ENCODE data around the gene ADAMTS9. TPM values are rescaled to one million over a fixed set of nuclear protein-coding genes. Genes with fewer than 3 reads are reported as not detected.

The ADAMTS9 gene
- 1.0 and 1.9 TPM in 2 replicates for total RNA-seq (2011; cell fraction: chromatin; rRNA removed; ENCODE audit: low replicate concordance)
- 0.33 and 1.1 TPM in 2 replicates for total RNA-seq (2011; cell fraction: nucleolus; rRNA removed)
- 0.07 and 0.99 TPM in 2 replicates for total RNA-seq (2011; cell fraction: nucleoplasm; rRNA removed)
- total RNA-seq (2014; rRNA removed), result 0.05 TPM in 1 of 2 replicates, not detected in the other
- total RNA-seq (2014; rRNA removed; fragmentation: Illumina TruSeq; extraction: Trizol), result 0.06 and 0.15 TPM in 2 replicates
- total RNA-seq (2015; rRNA removed; fragmentation: Illumina TruSeq; extraction: Trizol), result 0.15 and 0.22 TPM in 2 replicates
- total RNA-seq (2021), result 0.13 and 0.18 TPM in 2 replicates
- polyA plus RNA-seq (2011; rRNA removed), result 0.32 and 2.9 TPM in 2 replicates
- 0.15 and 2.0 TPM in 2 replicates for polyA plus RNA-seq (2011; cell fraction: cytosol; rRNA removed)
- 1.3 and 6.4 TPM in 2 replicates for polyA plus RNA-seq (2011; cell fraction: nucleus; rRNA removed)
- 0.05 and 0.06 TPM in 2 replicates for polyA plus RNA-seq (2012)
- 0.07 and 0.18 TPM in 2 replicates for polyA plus RNA-seq (2014; fragmentation: Illumina TruSeq; extraction: Trizol)
- polyA plus RNA-seq (2014; fragmentation: Nextera tagmentation; extraction: Ambion mirVana), result not detected
- 0.08 and 0.12 TPM in 2 replicates for polyA plus RNA-seq (2014; rRNA removed)
- polyA minus RNA-seq (2011; rRNA and poly(A)+ RNA removed), result 2.2 and 12.6 TPM in 2 replicates
- polyA minus RNA-seq (2011; cell fraction: cytosol; rRNA and poly(A)+ RNA removed), result 0.48 and 4.4 TPM in 2 replicates
- polyA minus RNA-seq (2011; cell fraction: nucleus; rRNA and poly(A)+ RNA removed), result 2.8 and 23.5 TPM in 2 replicates
- Bru-seq, nascent RNA, result percentile 16 among the genes with signal in this experiment
- BruChase-seq, experiment 1, labeled RNA remaining after a 2-hour chase, result percentile 10 among the genes with signal in this experiment
- BruChase-seq, experiment 2, labeled RNA remaining after a 6-hour chase, result percentile 11 among the genes with signal in this experiment
- long read RNA-seq, experiment 1, result 0 reads
- long read RNA-seq, experiment 2, result 0 reads
- long read RNA-seq, experiment 3, result 0 reads

DNA sequence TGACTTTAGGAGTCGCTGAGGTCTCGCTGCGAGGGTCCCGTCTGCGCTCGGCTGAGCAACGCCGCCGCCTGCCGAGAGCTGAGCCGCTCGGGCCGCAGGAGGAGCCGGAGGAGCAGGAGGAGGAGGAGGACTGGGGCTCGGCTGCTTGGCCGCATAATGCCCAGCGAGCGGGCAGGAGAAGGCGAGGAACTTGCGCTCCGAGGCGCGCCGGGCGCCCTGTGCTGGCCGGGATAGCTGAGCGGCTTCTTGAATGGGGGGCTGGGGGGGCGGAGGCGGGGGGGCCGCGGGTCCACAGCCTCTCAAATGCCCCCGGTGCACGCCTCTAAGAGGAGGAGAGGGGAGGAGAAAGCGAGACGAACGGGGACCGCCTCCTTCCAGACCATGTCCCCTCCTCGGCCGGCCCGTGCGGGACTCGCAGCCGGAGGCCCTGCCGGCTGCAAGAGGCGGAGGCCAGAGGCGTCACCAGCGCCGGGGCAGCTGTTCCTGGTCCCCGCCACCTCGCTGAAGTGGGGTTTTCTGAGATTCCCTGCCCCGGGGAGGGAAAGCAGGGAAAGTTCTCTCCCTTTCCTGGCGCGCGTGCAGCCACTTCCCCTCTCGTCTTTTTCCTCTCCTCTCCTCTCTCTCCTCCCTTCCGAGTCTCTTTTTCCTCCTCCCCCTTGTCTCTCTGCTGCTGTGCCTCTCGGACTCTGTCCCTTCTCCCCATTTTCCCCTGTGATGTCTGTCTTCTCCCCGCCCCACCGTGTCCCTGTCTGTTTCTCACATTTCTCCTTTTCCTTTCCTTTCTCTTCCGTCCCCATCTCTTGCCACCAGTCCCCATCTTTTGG, at the start of gene ADAMTS9:
Gene ADAMTS9 (minus strand): TSS at position 220 of the 824 bp plus-strand sequence. CDS start 343 bp downstream, outside the sequence.
- DNase-seq (ENCODE audit: extremely low read depth in 1 of 4, low spot score in 3 of 4) (peak in 1 of 4 experiments; percentile 5), ATAC-seq (no peak), FAIRE-seq (no peak)
- ChIA-PET CTCF (ENCODE audit: low intra/inter-chr PET ratio) (no interaction called here), POLR2A (no interaction called here)
- no peak within 1 kb of the TSS for H3K4me3 ChIP-seq
- H2AFZ ChIP-seq (ENCODE audit: low read depth, low read length), result no peak within 1 kb of the TSS
- H4K20me1 ChIP-seq (replicated peaks; ENCODE audit: control insufficient read depth, insufficient read depth, low read length), result no peaks in the 10 kb centered on the region
- no peaks in the 10 kb centered on the region for H3K36me3 ChIP-seq (ENCODE audit: control insufficient read depth, insufficient read depth, low read length)
- peaks cover 0 to 7% of the 10 kb centered on the region in 2 experiments; a peak in 3 of 5 replicates for H3K27me3 ChIP-seq (ENCODE audit: control insufficient read depth in 2 of 2, insufficient read depth in 2 of 2, low read length in 2 of 2)
- intact Hi-C loops (cut with micrococcal nuclease), result no loop called here
- no peak within 1 kb of the TSS for H3K9ac ChIP-seq (ENCODE audit: insufficient read depth in 1 of 2, low read depth in 2 of 2, low read length in 2 of 2)
- in situ Hi-C loops (cut with MboI), result no loop called here
- H3K4me2 ChIP-seq (ENCODE audit: insufficient read depth, low read length), result no peak within 1 kb of the TSS
- H3K9me1 ChIP-seq (ENCODE audit: control insufficient read depth, insufficient read depth, low read length), result no peaks in the 10 kb centered on the region
- H3K79me2 ChIP-seq (ENCODE audit: control insufficient read depth, insufficient read depth, low read length), result no peaks in the 10 kb centered on the region
- no peak within 1 kb of the TSS for H3K27ac ChIP-seq (ENCODE audit: extremely low read depth, low read depth, low read length)
- peaks cover 0 to 14% of the 10 kb centered on the region in 2 experiments; a peak in 2 of 5 replicates for H3K4me1 ChIP-seq (replicated peaks in 1 of 2; ENCODE audit: control insufficient read depth in 2 of 2, insufficient read depth in 2 of 2, low read length in 2 of 2)
- WGBS (ENCODE audit: insufficient coverage, low coverage, missing lambda C conversion rate), result 2% methylated on average over 9 of the region's 60 CpGs
- H3K9me3 ChIP-seq (replicated peaks; ENCODE audit: control insufficient read depth, insufficient read depth, low read depth, low read length), result no peaks in the 10 kb centered on the region
- no TSS peak for BruUV-seq (replicated peaks)
- TF ChIP-seq BCLAF1 (IDR thresholded peaks at IDR 0.05; ENCODE audit: borderline replicate concordance in 1 of 2, control insufficient read depth in 1 of 2, low read depth in 2 of 2, low read length in 1 of 2) (0 out of 4 replicates have a peak, but pooled peaks of 1 of the 2 experiments have one; percentile 37), DDX20 (tag; IDR thresholded peaks at IDR 0.05; ENCODE audit: low read depth) (no peak), ZHX1 (conservative IDR thresholded peaks at IDR 0.05; ENCODE audit: low read length) (no peak), ZNF263 (CRISPR knock-in tag; IDR thresholded peaks at IDR 0.05; ENCODE audit: borderline replicate concordance) (peak; percentile 87), PREB (CRISPR knock-in tag; IDR thresholded peaks at IDR 0.05) (no peak)

Data from K562 (cell line).